Loucy (cell line): ENCODE data around the gene COG4.
A peak's percentile ranks its signal among the peaks of the same experiment; 100 is the strongest.
"Not testable (repeated sequence)": the region's sequence is repeated elsewhere in the genome, so short reads cannot be mapped to it uniquely, and the experiment has no call there.

Experiments used
- H2AFZ ChIP-seq: fragments of 200-600 bp; sonication (generic); 2 replicates; pipeline ENCODE4 v1.6.0; 2016; ENCODE audit warnings: antibody characterized with exemption, mild to moderate bottlenecking, low read length, moderate library complexity
- H3F3A ChIP-seq: fragments of 200-600 bp; 2 replicates; pipeline ENCODE4 v1.6.0; 2016; ENCODE audit warnings: antibody characterized with exemption, low read depth, mild to moderate bottlenecking
- H3K27me3 ChIP-seq: fragments of 200-600 bp; sonication (generic); 2 replicates; pipeline ENCODE4 v1.6.1; 2014; ENCODE audit warnings: low read length, mild to moderate bottlenecking; ENCODE audit not compliant: insufficient read depth, poor library complexity, severe bottlenecking
- H3K36me3 ChIP-seq: fragments of 200-600 bp; sonication (generic); 2 replicates; pipeline ENCODE4 v1.6.1; 2016; ENCODE audit warnings: low read length; ENCODE audit not compliant: insufficient read depth
- H3K4me1 ChIP-seq: fragments of 200-600 bp; sonication (generic); 2 replicates; pipeline ENCODE4 v1.5.1; 2014; ENCODE audit warnings: low read length, mild to moderate bottlenecking; ENCODE audit not compliant: insufficient read depth, poor library complexity, severe bottlenecking
- H3K4me2 ChIP-seq: fragments of 200-600 bp; sonication (generic); 2 replicates; pipeline ENCODE4 v1.6.0; 2014; ENCODE audit warnings: antibody characterized with exemption, low read length, low read depth, mild to moderate bottlenecking; ENCODE audit not compliant: poor library complexity, severe bottlenecking
- H3K4me3 ChIP-seq: fragments of 200-600 bp; sonication (generic); 2 replicates; pipeline ENCODE4 v1.5.1; 2014; ENCODE audit warnings: low read length, mild to moderate bottlenecking, mixed read lengths; ENCODE audit not compliant: poor library complexity, severe bottlenecking
- H3K79me2 ChIP-seq: fragments of 200-600 bp; sonication (generic); 2 replicates; pipeline ENCODE4 v1.6.1; 2014; ENCODE audit warnings: low read length; ENCODE audit not compliant: insufficient read depth
- H3K9ac ChIP-seq: fragments of 200-600 bp; sonication (generic); 2 replicates; pipeline ENCODE4 v1.6.0; 2014; ENCODE audit warnings: mild to moderate bottlenecking, low read depth, low read length, moderate library complexity; ENCODE audit not compliant: poor library complexity, severe bottlenecking
- H3K9me2 ChIP-seq: fragments of 200-600 bp; sonication (generic); replicated peaks from 2 replicates; pipeline ENCODE4 v1.6.1; 2016; ENCODE audit warnings: low read depth, low read length, mixed read lengths
- H3K9me3 ChIP-seq: fragments of 200-600 bp; sonication (generic); 2 replicates; pipeline ENCODE4 v1.6.1; 2014; ENCODE audit warnings: mild to moderate bottlenecking, antibody characterized with exemption, low read length, low read depth; ENCODE audit not compliant: insufficient read depth
- H4K20me1 ChIP-seq: fragments of 200-600 bp; sonication (generic); 2 replicates; pipeline ENCODE4 v1.6.0; 2014; ENCODE audit warnings: antibody characterized with exemption, low read length, mild to moderate bottlenecking; ENCODE audit not compliant: insufficient read depth, poor library complexity, severe bottlenecking
- CTCF ChIP-seq: fragments of 200-600 bp; sonication (generic); conservative IDR thresholded peaks from 2 replicates; pipeline ENCODE4 v1.5.1; 2014; ENCODE audit warnings: mild to moderate bottlenecking, antibody characterized with exemption, low read length
- EZH2phosphoT487 ChIP-seq: fragments of 200-600 bp; IDR thresholded peaks from 2 replicates; pipeline ENCODE4 v1.6.1; 2018; ENCODE audit warnings: antibody characterized with exemption, mild to moderate bottlenecking, moderate library complexity, borderline replicate concordance

The COG4 gene

GRCh38 chr16:70454222-70455034 is 68.9 kb downstream of the COG4 start, which contains the start of gene FCSK:
Gene FCSK, plus strand, starts transcription at chr16:70454595. Its CDS starts 8,596 bp downstream, at chr16:70463191.
- peak within 1 kb of the TSS; percentile 86 for H3K4me2 ChIP-seq
- no peaks in the 10 kb centered on the region for H3K9me2 ChIP-seq
- TF ChIP-seq CTCF (peak; percentile 22), EZH2phosphoT487 (no peak)
- H3K4me1 ChIP-seq: peaks cover 3% of the 10 kb centered on the region
- peak within 1 kb of the TSS; percentile 99 for H2AFZ ChIP-seq
- H4K20me1 ChIP-seq: no peaks in the 10 kb centered on the region
- no peaks in the 10 kb centered on the region for H3F3A ChIP-seq
- H3K27me3 ChIP-seq: no peaks in the 10 kb centered on the region
- H3K79me2 ChIP-seq: no peaks in the 10 kb centered on the region
- peak within 1 kb of the TSS; percentile 78 for H3K9ac ChIP-seq
- peak within 1 kb of the TSS; percentile 84 for H3K4me3 ChIP-seq
- no peaks in the 10 kb centered on the region for H3K9me3 ChIP-seq
- no peaks in the 10 kb centered on the region for H3K36me3 ChIP-seq

- no peaks in the 10 kb centered on the region for H3K27me3 ChIP-seq
- H3K36me3 ChIP-seq: no peaks in the 10 kb centered on the region
- H3F3A ChIP-seq: no peaks in the 10 kb centered on the region
- peak overlapping the region; percentile 99 for H2AFZ ChIP-seq
- H3K9me2 ChIP-seq: no peaks in the 10 kb centered on the region
- H3K4me1 ChIP-seq: peaks cover 3% of the 10 kb centered on the region
- peak overlapping the region; percentile 78 for H3K9ac ChIP-seq
- TF ChIP-seq EZH2phosphoT487: no peak
- no peak for TF ChIP-seq CTCF
- H3K4me3 ChIP-seq: peak overlapping the region; percentile 84
- H4K20me1 ChIP-seq: no peaks in the 10 kb centered on the region
- H3K79me2 ChIP-seq: no peaks in the 10 kb centered on the region
- H3K4me2 ChIP-seq: peak overlapping the region; percentile 86
- H3K9me3 ChIP-seq: no peaks in the 10 kb centered on the region
Observed at GRCh38 chr16:70453892-70454221, 69.5 kb downstream of the COG4 start.

GRCh38 chr16:70453117-70453891 is 70.0 kb downstream of the COG4 start:
- H3K4me3 ChIP-seq: peak overlapping the region; percentile 84
- no peaks in the 10 kb centered on the region for H3K79me2 ChIP-seq
- no peaks in the 10 kb centered on the region for H3K36me3 ChIP-seq
- H3K9me3 ChIP-seq: no peaks in the 10 kb centered on the region
- no peaks in the 10 kb centered on the region for H3F3A ChIP-seq
- peaks cover 3% of the 10 kb centered on the region for H3K4me1 ChIP-seq
- peak overlapping the region; percentile 99 for H2AFZ ChIP-seq
- no peaks in the 10 kb centered on the region for H4K20me1 ChIP-seq
- H3K9me2 ChIP-seq: no peaks in the 10 kb centered on the region
- H3K9ac ChIP-seq: peak overlapping the region; percentile 78
- no peak for TF ChIP-seq EZH2phosphoT487
- no peaks in the 10 kb centered on the region for H3K27me3 ChIP-seq
- peak overlapping the region; percentile 86 for H3K4me2 ChIP-seq

GRCh38 chr16:70451004-70451340 is 72.4 kb downstream of the COG4 start:
- H2AFZ ChIP-seq: not testable (repeated sequence)

GRCh38 chr16:70450142-70451003 is 73.0 kb downstream of the COG4 start:
- H3K36me3 ChIP-seq, H3K79me2 ChIP-seq, H3K9me3 ChIP-seq, H3K4me2 ChIP-seq, H3K4me3 ChIP-seq, H3K9ac ChIP-seq, H3K4me1 ChIP-seq, H3K27me3 ChIP-seq, H2AFZ ChIP-seq, H3K9me2 ChIP-seq, H4K20me1 ChIP-seq, H3F3A ChIP-seq: not testable (repeated sequence)

More at GRCh38 chr16:70451004-70451340, 72.4 kb downstream of the COG4 start:
- not testable (repeated sequence) for H3K36me3 ChIP-seq, H3K9me2 ChIP-seq, H3K4me2 ChIP-seq, H4K20me1 ChIP-seq, H3K9me3 ChIP-seq, H3K9ac ChIP-seq, H3K4me1 ChIP-seq, H3F3A ChIP-seq, H3K27me3 ChIP-seq, H3K4me3 ChIP-seq, H3K79me2 ChIP-seq
